ENCODE data around the gene GABARAP. TPM values are rescaled to one million over a fixed set of nuclear protein-coding genes. Genes with fewer than 3 reads are reported as not detected.

The GABARAP gene
- total and polyA plus RNA-seq, 2 of the 13 experiments (the other 11 are each of a cell fraction or from before 2014, with no cell fraction given) = 161 to 310 TPM

DNA sequence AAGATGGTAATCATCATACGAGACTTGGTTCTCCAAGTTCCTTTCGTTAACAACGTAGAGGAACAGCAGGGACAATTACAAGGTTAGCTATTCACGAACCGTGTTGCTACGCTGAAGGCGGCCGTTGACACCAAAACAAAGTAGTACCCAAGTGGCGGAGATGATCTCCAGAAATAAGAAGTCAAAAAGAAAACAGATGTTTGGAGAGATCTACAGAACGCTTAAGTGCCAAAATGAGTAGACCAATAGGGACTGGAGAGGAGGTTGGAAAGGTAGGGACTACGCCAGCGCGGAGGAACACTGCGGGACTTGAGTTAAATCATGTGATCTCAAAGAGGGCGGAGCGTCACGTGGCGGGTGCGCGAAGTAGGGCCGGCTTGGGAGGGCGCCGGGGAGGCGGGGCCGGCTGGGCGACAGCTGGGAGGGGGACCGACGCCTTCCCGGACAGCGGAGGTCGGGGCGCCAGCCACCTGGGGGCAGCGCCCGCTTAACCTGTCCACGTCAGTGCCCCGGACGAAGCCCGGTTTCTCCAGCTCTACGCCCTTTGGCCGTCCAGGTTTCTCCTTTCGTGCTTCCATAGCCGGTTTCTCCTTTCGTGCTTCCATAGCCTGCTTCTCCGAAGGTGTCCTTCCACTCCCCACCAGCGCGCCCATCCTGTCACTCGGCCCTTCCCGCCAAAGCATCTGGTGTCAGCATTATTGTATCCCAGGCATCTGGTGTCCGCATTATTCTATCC lies 636 bp upstream of the GABARAP start (continued):
- 0 out of 2 replicates have a peak, but pooled peaks have one; percentile 28 for TF ChIP-seq KLF6 (CRISPR knock-in tag; IDR thresholded peaks at IDR 0.05)
- TF ChIP-seq LCORL (IDR thresholded peaks at IDR 0.05) = peak; percentile 73
- 0 out of 2 replicates have a peak, but pooled peaks have one; percentile 6 for TF ChIP-seq LCORL (CRISPR knock-in tag; IDR thresholded peaks at IDR 0.05)
- TF ChIP-seq EEA1 (CRISPR knock-in tag; IDR thresholded peaks at IDR 0.05; ENCODE audit: borderline replicate concordance) = 0 out of 2 replicates have a peak, but pooled peaks have one; percentile 36
- no peak for TF ChIP-seq RBM39 (IDR thresholded peaks at IDR 0.05; ENCODE audit: low read depth, low read length, poor library complexity, severe bottlenecking)
- TF ChIP-seq, protein P1, sequence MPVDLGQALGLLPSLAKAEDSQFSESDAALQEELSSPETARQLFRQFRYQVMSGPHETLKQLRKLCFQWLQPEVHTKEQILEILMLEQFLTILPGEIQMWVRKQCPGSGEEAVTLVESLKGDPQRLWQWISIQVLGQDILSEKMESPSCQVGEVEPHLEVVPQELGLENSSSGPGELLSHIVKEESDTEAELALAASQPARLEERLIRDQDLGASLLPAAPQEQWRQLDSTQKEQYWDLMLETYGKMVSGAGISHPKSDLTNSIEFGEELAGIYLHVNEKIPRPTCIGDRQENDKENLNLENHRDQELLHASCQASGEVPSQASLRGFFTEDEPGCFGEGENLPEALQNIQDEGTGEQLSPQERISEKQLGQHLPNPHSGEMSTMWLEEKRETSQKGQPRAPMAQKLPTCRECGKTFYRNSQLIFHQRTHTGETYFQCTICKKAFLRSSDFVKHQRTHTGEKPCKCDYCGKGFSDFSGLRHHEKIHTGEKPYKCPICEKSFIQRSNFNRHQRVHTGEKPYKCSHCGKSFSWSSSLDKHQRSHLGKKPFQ (CRISPR knock-in tag; IDR thresholded peaks at IDR 0.05; ENCODE audit: insufficient replicate concordance) = peak; percentile 58
- TF ChIP-seq TBP (CRISPR knock-in tag; IDR thresholded peaks at IDR 0.05) = no peak
- no peak for TF ChIP-seq TCF7 (IDR thresholded peaks at IDR 0.05; ENCODE audit: low read depth)
- TF ChIP-seq HHEX (CRISPR knock-in tag; IDR thresholded peaks at IDR 0.05) = no peak; the same call in 1 of the 2 replicates
- TF ChIP-seq NCOR1 (IDR thresholded peaks at IDR 0.05; ENCODE audit: borderline replicate concordance, low read length) = peak; percentile 66; the same call in 1 of the 2 replicates
- TF ChIP-seq, protein P2, sequence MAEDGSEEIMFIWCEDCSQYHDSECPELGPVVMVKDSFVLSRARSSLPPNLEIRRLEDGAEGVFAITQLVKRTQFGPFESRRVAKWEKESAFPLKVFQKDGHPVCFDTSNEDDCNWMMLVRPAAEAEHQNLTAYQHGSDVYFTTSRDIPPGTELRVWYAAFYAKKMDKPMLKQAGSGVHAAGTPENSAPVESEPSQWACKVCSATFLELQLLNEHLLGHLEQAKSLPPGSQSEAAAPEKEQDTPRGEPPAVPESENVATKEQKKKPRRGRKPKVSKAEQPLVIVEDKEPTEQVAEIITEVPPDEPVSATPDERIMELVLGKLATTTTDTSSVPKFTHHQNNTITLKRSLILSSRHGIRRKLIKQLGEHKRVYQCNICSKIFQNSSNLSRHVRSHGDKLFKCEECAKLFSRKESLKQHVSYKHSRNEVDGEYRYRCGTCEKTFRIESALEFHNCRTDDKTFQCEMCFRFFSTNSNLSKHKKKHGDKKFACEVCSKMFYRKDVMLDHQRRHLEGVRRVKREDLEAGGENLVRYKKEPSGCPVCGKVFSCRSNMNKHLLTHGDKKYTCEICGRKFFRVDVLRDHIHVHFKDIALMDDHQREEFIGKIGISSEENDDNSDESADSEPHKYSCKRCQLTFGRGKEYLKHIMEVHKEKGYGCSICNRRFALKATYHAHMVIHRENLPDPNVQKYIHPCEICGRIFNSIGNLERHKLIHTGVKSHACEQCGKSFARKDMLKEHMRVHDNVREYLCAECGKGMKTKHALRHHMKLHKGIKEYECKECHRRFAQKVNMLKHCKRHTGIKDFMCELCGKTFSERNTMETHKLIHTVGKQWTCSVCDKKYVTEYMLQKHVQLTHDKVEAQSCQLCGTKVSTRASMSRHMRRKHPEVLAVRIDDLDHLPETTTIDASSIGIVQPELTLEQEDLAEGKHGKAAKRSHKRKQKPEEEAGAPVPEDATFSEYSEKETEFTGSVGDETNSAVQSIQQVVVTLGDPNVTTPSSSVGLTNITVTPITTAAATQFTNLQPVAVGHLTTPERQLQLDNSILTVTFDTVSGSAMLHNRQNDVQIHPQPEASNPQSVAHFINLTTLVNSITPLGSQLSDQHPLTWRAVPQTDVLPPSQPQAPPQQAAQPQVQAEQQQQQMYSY (CRISPR knock-in tag; IDR thresholded peaks at IDR 0.05) = no peak
- TF ChIP-seq MYNN (CRISPR knock-in tag; IDR thresholded peaks at IDR 0.05; ENCODE audit: low read depth) = no peak
- TF ChIP-seq NFYB (CRISPR knock-in tag; IDR thresholded peaks at IDR 0.05) = peak; percentile 46
- TF ChIP-seq AGO1 (IDR thresholded peaks at IDR 0.05; ENCODE audit: low read depth, low read length, poor library complexity, severe bottlenecking) = no peak
- no peak for TF ChIP-seq ZNF138 (CRISPR knock-in tag; IDR thresholded peaks at IDR 0.05; ENCODE audit: low read depth)
- no peak for TF ChIP-seq ZNF225 (CRISPR knock-in tag; IDR thresholded peaks at IDR 0.05)
- TF ChIP-seq SNAI1 (CRISPR knock-in tag; IDR thresholded peaks at IDR 0.05; ENCODE audit: borderline replicate concordance) = no peak
- TF ChIP-seq, protein P3, sequence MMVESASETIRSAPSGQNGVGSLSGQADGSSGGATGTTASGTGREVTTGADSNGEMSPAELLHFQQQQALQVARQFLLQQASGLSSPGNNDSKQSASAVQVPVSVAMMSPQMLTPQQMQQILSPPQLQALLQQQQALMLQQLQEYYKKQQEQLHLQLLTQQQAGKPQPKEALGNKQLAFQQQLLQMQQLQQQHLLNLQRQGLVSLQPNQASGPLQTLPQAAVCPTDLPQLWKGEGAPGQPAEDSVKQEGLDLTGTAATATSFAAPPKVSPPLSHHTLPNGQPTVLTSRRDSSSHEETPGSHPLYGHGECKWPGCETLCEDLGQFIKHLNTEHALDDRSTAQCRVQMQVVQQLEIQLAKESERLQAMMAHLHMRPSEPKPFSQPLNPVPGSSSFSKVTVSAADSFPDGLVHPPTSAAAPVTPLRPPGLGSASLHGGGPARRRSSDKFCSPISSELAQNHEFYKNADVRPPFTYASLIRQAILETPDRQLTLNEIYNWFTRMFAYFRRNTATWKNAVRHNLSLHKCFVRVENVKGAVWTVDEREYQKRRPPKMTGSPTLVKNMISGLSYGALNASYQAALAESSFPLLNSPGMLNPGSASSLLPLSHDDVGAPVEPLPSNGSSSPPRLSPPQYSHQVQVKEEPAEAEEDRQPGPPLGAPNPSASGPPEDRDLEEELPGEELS (CRISPR knock-in tag; IDR thresholded peaks at IDR 0.05) = peak; percentile 73
- no peak for TF ChIP-seq SMYD3 (CRISPR knock-in tag; IDR thresholded peaks at IDR 0.05)
- no peak for TF ChIP-seq U2AF1 (optimal IDR thresholded peaks at IDR 0.05; ENCODE audit: low read depth, low read length)
- no peak; the same call in 1 of the 2 replicates for TF ChIP-seq SSRP1 (CRISPR knock-in tag; IDR thresholded peaks at IDR 0.05)
- no peak for TF ChIP-seq ZNF879 (CRISPR knock-in tag; IDR thresholded peaks at IDR 0.05)
- TF ChIP-seq SIN3B (IDR thresholded peaks at IDR 0.05; ENCODE audit: low read length) = peak; percentile 68
- TF ChIP-seq ZNF253 (CRISPR knock-in tag; IDR thresholded peaks at IDR 0.05; ENCODE audit: borderline replicate concordance) = no peak
- peak; percentile 47 for TF ChIP-seq ZMYM4 (CRISPR knock-in tag; IDR thresholded peaks at IDR 0.05)
